Ovary (tissue), 9 donors: ENCODE results near the gene G6PC1. TPM values are rescaled to one million over a fixed set of nuclear protein-coding genes. Genes with fewer than 3 reads are reported as not detected.
"Not testable (repeated sequence)": the region's sequence is repeated elsewhere in the genome, so short reads cannot be mapped to it uniquely, and the experiment has no call there.

Experiments used
- DNase-seq, 5 donors: peaks; one replicate each; pipeline ENCODE4 v3.0.0-alpha.2; 2019 to 2020
- H3K27ac ChIP-seq, 2 donors: fragments of 200-600 bp; one replicate each; pipeline versions ENCODE4 v1.5.1 to v1.8.0; 2019 to 2022
- H3K27me3 ChIP-seq: fragments of 200-600 bp; one replicate; pipeline ENCODE4 v1.8.0; 2022
- H3K36me3 ChIP-seq: fragments of 200-600 bp; sonication (generic); one replicate; pipeline ENCODE4 v1.5.1; 2019
- H3K4me1 ChIP-seq: one replicate; pipeline ENCODE4 v1.8.1; 2013; ENCODE audit warnings: mild to moderate bottlenecking, moderate library complexity; ENCODE audit not compliant: insufficient read depth
- H3K4me3 ChIP-seq: fragments of 200-600 bp; sonication (generic); one replicate; pipeline ENCODE4 v1.5.1; 2017
- H3K9me3 ChIP-seq, 2 donors: fragments of 200-600 bp in 1 of 2; sonication (generic) in 1 of 2; one replicate each; pipeline versions ENCODE4 v1.5.1 to v1.8.1; 2013 to 2019; ENCODE audit warnings: mild to moderate bottlenecking in 1 of 2, moderate library complexity in 1 of 2
- CTCF ChIP-seq, 3 donors: fragments of 450-650 bp in 2 of 3; fragments of 200-600 bp in 1 of 3; IDR thresholded peaks; one replicate each; pipeline versions ENCODE4 v1.5.1 to v1.8.0; 2016 to 2022; ENCODE audit warnings: antibody characterized with exemption in 3 of 3, mild to moderate bottlenecking in 1 of 3
- EP300 ChIP-seq: sonication (generic); formaldehyde crosslinking; IDR thresholded peaks from one replicate; pipeline ENCODE4 v1.6.1; 2017; ENCODE audit warnings: antibody characterized with exemption
- POLR2A ChIP-seq: fragments of 450-650 bp; IDR thresholded peaks from one replicate; pipeline ENCODE4 v1.6.1; 2017; ENCODE audit warnings: antibody characterized with exemption, mild to moderate bottlenecking, moderate library complexity
- WGBS, 3 donors: extraction: QIAGEN DNeasy Blood & Tissue Kit in 1 of 3; methylation state at CpG; one replicate each; pipeline versions ENCODE4 v1.1.5 to v1.1.7; 2013 to 2017; 5-methylcytosine and 5-hydroxymethylcytosine counted together
- intact Hi-C, 4 donors: fragments of 100-400 bp; cut with DNase I; formaldehyde crosslinking; loops; one replicate each; pipeline versions ENCODE4 v1.11.0 to v1.15.1; 2022 to 2023
- polyA plus RNA-seq, 2 donors: library from polyadenylated mRNA; stranded (reverse); fragments of 200-250 nt in 1 of 2; fragments of 350-450 nt in 1 of 2; fragmentation: Illumina TruSeq in 1 of 2; extraction: RNeasy Lipid Tissue Mini Kit (QIAGEN cat#74804) in 1 of 2; gene quantifications; one replicate each; pipeline ENCODE4 v1.2.3, GENCODE V29; 2013 to 2014
- total RNA-seq, 7 donors: library from RNA; depleted of rRNA in 2 of 7; stranded (reverse); fragments of >200 nt in 2 of 7; fragmentation: NEBNext Ultra II Directional in 3 of 7; extraction: Animal tissue kit (Norgen Biotek cat#: 25700) in 3 of 7; gene quantifications; one replicate each; pipeline versions ENCODE4 v1.1.0 to v1.2.4, GENCODE V29; 2016 to 2023
- donor health status: DM: no; HTN: no; CAD: no; lungs with moderate emphysema.
- donor health status: DM: no; HTN: no; CAD: no.
- donor health status: Bipolar disorder and iron deficiency.
- donor health status: DM: yes; HTN: yes; CAD: no.
- donor health status: DM: no; HTN: no; CAD: no.
- donor health status: DM: yes; HTN: yes; CAD: no.

Gene G6PC1
- total and polyA plus RNA-seq, 9 donors: 0.69 to 1.7 TPM; not detected in 7

- DNase-seq: no peak
- H3K4me1 ChIP-seq: no peaks in the 10 kb centered on the region
- TF ChIP-seq EP300: no peak
- WGBS, 3 donors: 87 to 95% (median 94%) methylated on average over 10 of the region's 10 CpGs
- no peak overlapping the region for H3K27ac ChIP-seq
- no peak overlapping the region for H3K4me3 ChIP-seq
- H3K27me3 ChIP-seq: no peaks in the 10 kb centered on the region
- intact Hi-C loops: no loop called here
- no peaks in the 10 kb centered on the region for H3K9me3 ChIP-seq
- no peaks in the 10 kb centered on the region for H3K36me3 ChIP-seq
Observed at GRCh38 chr17:42877037-42877436, 23.6 kb upstream of the G6PC1 start.

GRCh38 chr17:42878123-42878880 is 22.3 kb upstream of the G6PC1 start:
- H3K36me3 ChIP-seq: no peaks in the 10 kb centered on the region
- no peak for TF ChIP-seq CTCF (IDR thresholded peaks at IDR 0.05)
- no peak for TF ChIP-seq EP300
- TF ChIP-seq POLR2A: no peak
- H3K27me3 ChIP-seq: no peaks in the 10 kb centered on the region
- no peak overlapping the region for H3K27ac ChIP-seq
- no peaks in the 10 kb centered on the region for H3K4me1 ChIP-seq
- H3K9me3 ChIP-seq: no peaks in the 10 kb centered on the region
- H3K4me3 ChIP-seq: no peak overlapping the region
- DNase-seq: no peak
- 37 to 44% (median 40%) methylated on average over 13 of the region's 13 CpGs for WGBS, 3 donors
- intact Hi-C loops: no loop called here

GRCh38 chr17:42878924-42879595 is 21.5 kb upstream of the G6PC1 start:
- Histone ChIP-seq H3K27me3 (no peaks in the 10 kb centered on the region), H3K4me1 (no peaks in the 10 kb centered on the region), H3K4me3 (no peak overlapping the region), H3K27ac (no peak overlapping the region), H3K36me3 (no peaks in the 10 kb centered on the region), H3K9me3 (no peaks in the 10 kb centered on the region)
- no peak for DNase-seq
- WGBS, 3 donors: 76 to 88% (median 86%) methylated on average over 8 of the region's 8 CpGs
- intact Hi-C loops: no loop called here
- TF ChIP-seq POLR2A: no peak
- no peak for TF ChIP-seq CTCF (IDR thresholded peaks at IDR 0.05)
- no peak for TF ChIP-seq EP300

GRCh38 chr17:42879596-42879985 is 21.0 kb upstream of the G6PC1 start:
- Histone ChIP-seq H3K27ac (no peak overlapping the region), H3K36me3 (no peaks in the 10 kb centered on the region), H3K9me3 (no peaks in the 10 kb centered on the region), H3K4me1 (no peaks in the 10 kb centered on the region), H3K27me3 (no peaks in the 10 kb centered on the region), H3K4me3 (no peak overlapping the region)
- DNase-seq: no peak
- TF ChIP-seq EP300 (no peak), CTCF (IDR thresholded peaks at IDR 0.05) (no peak), POLR2A (no peak)
- WGBS, 3 donors: 47 to 67% (median 49%) methylated on average over 6 of the region's 6 CpGs
- intact Hi-C loops: no loop called here

GRCh38 chr17:42880776-42881310 is 19.8 kb upstream of the G6PC1 start:
- H3K36me3 ChIP-seq: no peaks in the 10 kb centered on the region
- H3K27me3 ChIP-seq: no peaks in the 10 kb centered on the region
- no peak overlapping the region for H3K4me3 ChIP-seq
- no peaks in the 10 kb centered on the region for H3K9me3 ChIP-seq
- TF ChIP-seq POLR2A (no peak), EP300 (no peak), CTCF (IDR thresholded peaks at IDR 0.05) (no peak)
- WGBS, 3 donors: 83 to 87% (median 86%) methylated on average over 5 of the region's 5 CpGs
- intact Hi-C loops: no loop called here
- H3K27ac ChIP-seq: no peak overlapping the region
- DNase-seq: no peak
- no peaks in the 10 kb centered on the region for H3K4me1 ChIP-seq

- H3K27me3 ChIP-seq, H3K4me1 ChIP-seq, intact Hi-C loops, H3K36me3 ChIP-seq, DNase-seq, H3K27ac ChIP-seq, H3K4me3 ChIP-seq, H3K9me3 ChIP-seq: not testable (repeated sequence)
- WGBS, 3 donors: 91 to 94% (median 92%) methylated on average over 6 of the region's 6 CpGs
Observed at GRCh38 chr17:42881706-42882105, 18.9 kb upstream of the G6PC1 start.
